Sigmoid colon (tissue), 7 donors: ENCODE data around the gene ARHGEF28. TPM values are rescaled to one million over a fixed set of nuclear protein-coding genes. Genes with fewer than 3 reads are reported as not detected.

Source experiments
- DNase-seq: peaks from one replicate; pipeline ENCODE4 v3.0.0-alpha.2; 2019
- H3K27ac ChIP-seq, 4 donors: fragments of 200-600 bp; sonication (generic); one replicate each; pipeline ENCODE4 v1.5.1; 2016 to 2019; ENCODE audit warnings: mild to moderate bottlenecking in 1 of 4
- H3K27me3 ChIP-seq, 3 donors: fragments of 200-600 bp; sonication (generic); one replicate each; pipeline ENCODE4 v1.5.1; 2019; ENCODE audit warnings: mild to moderate bottlenecking in 1 of 3
- H3K36me3 ChIP-seq, 4 donors: fragments of 200-600 bp; sonication (generic); one replicate each; pipeline ENCODE4 v1.5.1; 2016 to 2019
- H3K4me1 ChIP-seq, 4 donors: fragments of 200-600 bp; sonication (generic); one replicate each; pipeline ENCODE4 v1.5.1; 2017 to 2019
- H3K4me3 ChIP-seq, 4 donors: fragments of 200-600 bp; sonication (generic); one replicate each; pipeline ENCODE4 v1.5.1; 2017 to 2019; ENCODE audit warnings: mild to moderate bottlenecking in 2 of 4, moderate library complexity in 1 of 4
- H3K9me3 ChIP-seq, 4 donors: fragments of 200-600 bp in 3 of 4; sonication (generic) in 3 of 4; one replicate each; pipeline versions ENCODE4 v1.5.1 to v1.6.1; 2013 to 2019
- EP300 ChIP-seq, 4 donors: sonication (generic); formaldehyde crosslinking; IDR thresholded peaks; one replicate each; pipeline ENCODE4 v1.6.1; 2017; ENCODE audit warnings: antibody characterized with exemption in 4 of 4
- POLR2A ChIP-seq, 2 donors: fragments of 450-650 bp; IDR thresholded peaks; one replicate each; pipeline ENCODE4 v1.6.1; 2016; ENCODE audit warnings: antibody characterized with exemption in 2 of 2, mild to moderate bottlenecking in 2 of 2, moderate library complexity in 2 of 2
- POLR2AphosphoS5 ChIP-seq, 4 donors: sonication (generic); formaldehyde crosslinking; IDR thresholded peaks; one replicate each; pipeline ENCODE4 v1.6.1; 2017; ENCODE audit warnings: antibody characterized with exemption in 4 of 4
- WGBS, 2 donors: extraction: QIAGEN DNeasy Blood & Tissue Kit; methylation state at CpG; one replicate each; pipeline ENCODE4 v1.1.7; 2013; 5-methylcytosine and 5-hydroxymethylcytosine counted together
- intact Hi-C: fragments of 100-400 bp; cut with DNase I; formaldehyde crosslinking; loops from one replicate; pipeline ENCODE4 v1.15.1; 2023
- polyA plus RNA-seq, 3 donors: library from polyadenylated mRNA; stranded (reverse); fragments of 200-250 nt; gene quantifications; one replicate each; pipeline ENCODE4 v1.2.3, GENCODE V29; 2013
- total RNA-seq, 4 donors: library from RNA; depleted of rRNA; stranded (reverse); fragments of >200 nt; gene quantifications; one replicate each; pipeline ENCODE4 v1.1.0, GENCODE V29; 2016
- TF ChIP-seq, protein P1 (sequence below), 4 experiments: fragments of 450-650 bp in 3 of 4; fragments of 200-600 bp in 1 of 4; IDR thresholded peaks; one replicate each; pipeline ENCODE4 v1.5.1; 2016 to 2019; ENCODE audit warnings: antibody characterized with exemption in 4 of 4, mild to moderate bottlenecking in 3 of 4, moderate library complexity in 2 of 4
- donor health status: healthy with polysubstance abuse.
- donor health status: Bipolar disorder and iron deficiency.
- donor health status: healthy.

ARHGEF28 gene
- total and polyA plus RNA-seq, 7 donors, result 3.0 to 6.9 (median 3.7) TPM

DNA sequence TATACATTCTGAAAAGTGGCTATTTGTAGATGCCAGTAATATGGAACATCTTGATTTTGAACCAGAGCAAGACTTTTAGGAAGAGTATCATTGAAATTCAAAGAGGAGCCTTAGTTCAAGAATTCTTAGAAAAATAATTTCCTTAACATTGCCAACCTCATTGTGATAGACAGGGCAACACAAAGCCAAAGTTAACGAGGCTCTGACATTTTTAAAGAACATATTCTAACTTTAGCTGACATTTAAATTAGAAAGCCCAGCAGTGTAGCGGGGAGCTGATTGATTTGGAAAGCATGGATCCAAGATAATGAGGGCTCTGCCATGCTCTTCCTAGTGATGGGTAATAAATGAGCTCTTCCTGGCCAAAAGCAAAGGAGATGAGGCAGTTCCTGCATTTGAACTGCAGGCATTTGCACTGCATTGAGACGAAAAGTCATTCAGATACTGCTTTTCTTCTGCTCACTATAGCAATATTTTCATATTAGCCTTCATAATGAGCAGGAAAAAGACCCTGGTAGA, 325.0 kb downstream of the ARHGEF28 start:
- Histone ChIP-seq H3K36me3 (no peaks in the 10 kb centered on the region), H3K4me1 (peaks cover 0 to 12% (median 0%) of the 10 kb centered on the region in 4 donors), H3K9me3 (no peaks in the 10 kb centered on the region), H3K27ac (no peak overlapping the region), H3K27me3 (no peaks in the 10 kb centered on the region), H3K4me3 (no peak overlapping the region)
- no peak for DNase-seq
- 92 to 94% methylated on average over 3 of the region's 3 CpGs for WGBS, 2 donors
- TF ChIP-seq, protein P1, sequence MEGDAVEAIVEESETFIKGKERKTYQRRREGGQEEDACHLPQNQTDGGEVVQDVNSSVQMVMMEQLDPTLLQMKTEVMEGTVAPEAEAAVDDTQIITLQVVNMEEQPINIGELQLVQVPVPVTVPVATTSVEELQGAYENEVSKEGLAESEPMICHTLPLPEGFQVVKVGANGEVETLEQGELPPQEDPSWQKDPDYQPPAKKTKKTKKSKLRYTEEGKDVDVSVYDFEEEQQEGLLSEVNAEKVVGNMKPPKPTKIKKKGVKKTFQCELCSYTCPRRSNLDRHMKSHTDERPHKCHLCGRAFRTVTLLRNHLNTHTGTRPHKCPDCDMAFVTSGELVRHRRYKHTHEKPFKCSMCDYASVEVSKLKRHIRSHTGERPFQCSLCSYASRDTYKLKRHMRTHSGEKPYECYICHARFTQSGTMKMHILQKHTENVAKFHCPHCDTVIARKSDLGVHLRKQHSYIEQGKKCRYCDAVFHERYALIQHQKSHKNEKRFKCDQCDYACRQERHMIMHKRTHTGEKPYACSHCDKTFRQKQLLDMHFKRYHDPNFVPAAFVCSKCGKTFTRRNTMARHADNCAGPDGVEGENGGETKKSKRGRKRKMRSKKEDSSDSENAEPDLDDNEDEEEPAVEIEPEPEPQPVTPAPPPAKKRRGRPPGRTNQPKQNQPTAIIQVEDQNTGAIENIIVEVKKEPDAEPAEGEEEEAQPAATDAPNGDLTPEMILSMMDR (IDR thresholded peaks at IDR 0.05), result no peak
- no peak for TF ChIP-seq POLR2A (IDR thresholded peaks at IDR 0.05)
- TF ChIP-seq EP300 (IDR thresholded peaks at IDR 0.05), result no peak
- no peak for TF ChIP-seq POLR2AphosphoS5 (IDR thresholded peaks at IDR 0.05)
- intact Hi-C loops, result no loop called here

DNA sequence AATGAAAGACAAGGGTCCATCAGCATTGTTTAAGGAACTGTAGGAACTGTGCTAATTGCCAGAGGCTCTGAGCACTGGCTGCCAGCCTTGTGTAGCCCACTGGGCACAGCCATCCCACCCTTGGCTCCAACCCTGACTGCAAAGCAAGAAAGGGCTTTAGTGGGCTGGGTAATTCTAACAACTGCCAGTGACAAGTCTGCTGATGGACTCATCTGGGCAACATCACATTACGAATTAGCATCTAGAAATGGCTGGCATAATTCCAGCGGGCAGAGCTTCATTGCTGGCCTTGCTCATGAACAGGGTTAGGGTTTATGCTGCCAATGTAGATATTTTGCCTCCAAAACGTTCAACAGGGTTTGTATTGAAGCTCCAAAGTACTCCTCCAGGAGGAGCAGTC, 326.9 kb downstream of the ARHGEF28 start:
- TF ChIP-seq, protein P1 (IDR thresholded peaks at IDR 0.05), result no peak
- TF ChIP-seq POLR2A (IDR thresholded peaks at IDR 0.05) (no peak), POLR2AphosphoS5 (IDR thresholded peaks at IDR 0.05) (no peak), EP300 (IDR thresholded peaks at IDR 0.05) (no peak)
- whole genome bisulfite sequencing, 2 donors, result 63 to 73% methylated on average over 3 of the region's 3 CpGs
- DNase-seq, result no peak
- no peaks in the 10 kb centered on the region for H3K36me3 ChIP-seq
- H3K27me3 ChIP-seq, result no peaks in the 10 kb centered on the region
- H3K4me3 ChIP-seq, result no peak overlapping the region
- H3K27ac ChIP-seq, result no peak overlapping the region
- intact Hi-C loops, result no loop called here
- H3K9me3 ChIP-seq, result no peaks in the 10 kb centered on the region
- peaks cover 0 to 11% (median 0%) of the 10 kb centered on the region in 4 donors for H3K4me1 ChIP-seq

DNA sequence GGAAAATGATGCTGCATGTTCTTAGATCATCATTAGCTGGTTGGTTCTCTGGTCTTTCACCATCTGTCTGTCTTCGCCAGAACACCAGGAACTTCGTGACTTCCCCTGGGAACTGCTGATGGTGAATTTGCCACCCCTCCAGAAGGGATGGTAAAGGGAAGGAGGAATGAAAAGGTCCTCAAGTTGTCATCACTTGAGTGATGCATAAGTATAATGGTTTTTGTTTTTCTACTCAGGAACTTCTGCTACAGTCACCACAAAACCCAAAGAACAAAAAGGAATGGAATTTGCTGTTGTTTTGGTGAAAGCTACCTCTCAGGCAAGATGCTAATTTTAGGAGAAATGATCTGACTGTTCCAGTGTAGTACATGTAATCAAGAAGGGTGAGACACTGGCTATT, 328.4 kb downstream of the ARHGEF28 start:
- Histone ChIP-seq H3K36me3 (no peaks in the 10 kb centered on the region), H3K9me3 (no peaks in the 10 kb centered on the region), H3K27me3 (no peaks in the 10 kb centered on the region), H3K4me1 (no peaks in the 10 kb centered on the region), H3K4me3 (no peak overlapping the region), H3K27ac (no peak overlapping the region)
- TF ChIP-seq POLR2AphosphoS5 (IDR thresholded peaks at IDR 0.05), result no peak
- TF ChIP-seq EP300 (IDR thresholded peaks at IDR 0.05), result no peak
- TF ChIP-seq, protein P1 (IDR thresholded peaks at IDR 0.05), result no peak
- no peak for TF ChIP-seq POLR2A (IDR thresholded peaks at IDR 0.05)
- no peak for DNase-seq
- intact Hi-C loops, result no loop called here
- WGBS, 2 donors, result 83 to 89% methylated on average over 2 of the region's 2 CpGs

DNA sequence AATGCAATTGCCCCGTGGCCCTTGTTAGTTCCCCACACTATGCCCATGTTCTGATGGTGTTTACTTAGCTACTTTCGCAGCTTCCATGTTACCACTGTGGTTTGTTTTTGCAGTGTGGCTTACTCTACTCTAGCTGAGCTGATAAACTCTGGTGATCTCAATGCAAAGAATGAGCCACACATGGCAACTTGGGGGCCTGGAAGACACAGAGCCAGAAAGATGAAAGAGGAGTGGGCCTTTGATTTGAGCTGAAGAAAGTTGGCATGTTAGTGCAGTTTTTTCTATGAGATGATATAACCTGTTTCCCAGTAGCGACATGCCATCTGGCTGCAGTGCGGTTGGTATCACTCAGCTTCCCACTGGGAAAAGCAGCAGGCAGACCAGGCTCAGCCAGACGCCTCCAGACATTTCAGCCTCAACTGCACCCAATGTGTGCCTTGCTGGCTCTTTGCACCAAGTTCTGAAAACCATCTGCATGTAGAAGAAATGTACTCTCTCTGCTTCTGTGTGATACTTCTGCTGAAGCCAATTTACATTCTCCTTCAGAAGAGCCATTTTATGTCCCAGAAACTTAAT, 329.4 kb downstream of the ARHGEF28 start:
- H3K4me1 ChIP-seq, result no peaks in the 10 kb centered on the region
- 83 to 84% methylated on average over 5 of the region's 5 CpGs for WGBS, 2 donors
- no peak for DNase-seq
- no peak overlapping the region for H3K4me3 ChIP-seq
- H3K36me3 ChIP-seq, result no peaks in the 10 kb centered on the region
- no peak overlapping the region for H3K27ac ChIP-seq
- H3K27me3 ChIP-seq, result no peaks in the 10 kb centered on the region
- intact Hi-C loops, result no loop called here
- TF ChIP-seq, protein P1 (IDR thresholded peaks at IDR 0.05), result no peak
- TF ChIP-seq EP300 (IDR thresholded peaks at IDR 0.05) (no peak), POLR2A (IDR thresholded peaks at IDR 0.05) (no peak), POLR2AphosphoS5 (IDR thresholded peaks at IDR 0.05) (no peak)
- H3K9me3 ChIP-seq, result no peaks in the 10 kb centered on the region
